HEK293T (cell line): ENCODE data around the gene HK2.

ENCODE experiments used
- ELF4 ChIP-seq: fragments of 450-650 bp; IDR thresholded peaks from 2 replicates; pipeline ENCODE4 v1.6.1; 2017; ENCODE audit warnings: antibody characterized with exemption
- HDGF ChIP-seq: fragments of 450-650 bp; IDR thresholded peaks from 2 replicates; pipeline ENCODE4 v1.6.1; 2017; ENCODE audit warnings: antibody characterized with exemption, borderline replicate concordance

GRCh38 chr2:74854401-74854800, 20.5 kb downstream of the HK2 start:
- TF ChIP-seq ELF4 (no peak), HDGF (no peak)
